Smooth muscle cell (in vitro differentiated cells): Measurements from ENCODE around the gene UQCR11. TPM values are rescaled to one million over a fixed set of nuclear protein-coding genes. Genes with fewer than 3 reads are reported as not detected.

Experiments used
- DNase-seq: peaks from one replicate; lab custom pipeline; 2025; ENCODE audit not compliant: unreplicated experiment; lab: John Stamatoyannopoulos, UW
- H2AFZ ChIP-seq: fragments of 200-600 bp; sonication (generic); 2 replicates; pipeline ENCODE4 v1.6.0; 2016; ENCODE audit warnings: antibody characterized with exemption, low read depth, mild to moderate bottlenecking
- H3F3A ChIP-seq: fragments of 200-600 bp; sonication (generic); 2 replicates; pipeline ENCODE4 v1.6.0; 2017; ENCODE audit warnings: antibody characterized with exemption, low read depth
- H3K27ac ChIP-seq: fragments of 200-600 bp; sonication (generic); 2 replicates; pipeline ENCODE4 v1.5.1; 2016; ENCODE audit warnings: low read depth, mild to moderate bottlenecking
- H3K27me3 ChIP-seq: fragments of 200-600 bp; sonication (generic); 2 replicates; pipeline ENCODE4 v1.6.1; 2016; ENCODE audit warnings: low read depth, mild to moderate bottlenecking
- H3K36me3 ChIP-seq: fragments of 200-600 bp; sonication (generic); 2 replicates; pipeline ENCODE4 v1.5.1; 2016; ENCODE audit warnings: low read depth
- H3K4me1 ChIP-seq: fragments of 200-600 bp; sonication (generic); 2 replicates; pipeline ENCODE4 v1.5.1; 2016; ENCODE audit warnings: low read depth
- H3K4me2 ChIP-seq: fragments of 200-600 bp; sonication (generic); 2 replicates; pipeline ENCODE4 v1.6.0; 2016; ENCODE audit warnings: mild to moderate bottlenecking
- H3K4me3 ChIP-seq: fragments of 200-600 bp; sonication (generic); 2 replicates; pipeline ENCODE4 v1.5.1; 2016; ENCODE audit warnings: mild to moderate bottlenecking
- H3K79me2 ChIP-seq: fragments of 200-600 bp; sonication (generic); 2 replicates; pipeline ENCODE4 v1.6.0; 2016; ENCODE audit warnings: low read depth, mild to moderate bottlenecking
- H3K9ac ChIP-seq: fragments of 200-600 bp; sonication (generic); 2 replicates; pipeline ENCODE4 v1.6.0; 2016; ENCODE audit warnings: low read depth
- H3K9me3 ChIP-seq: fragments of 200-600 bp; sonication (generic); replicated peaks from 2 replicates; pipeline ENCODE4 v1.5.1; 2016; ENCODE audit warnings: low read depth
- H4K20me1 ChIP-seq: fragments of 200-600 bp; sonication (generic); 2 replicates; pipeline ENCODE4 v1.6.0; 2016; ENCODE audit warnings: low read depth
- CTCF ChIP-seq: fragments of 200-600 bp; sonication (generic); IDR thresholded peaks from 2 replicates; pipeline ENCODE4 v1.5.1; 2017; ENCODE audit warnings: borderline replicate concordance, mild to moderate bottlenecking, antibody characterized with exemption; ENCODE audit not compliant: insufficient read depth, poor library complexity, severe bottlenecking
- WGBS: methylation state at CpG from one replicate; pipeline ENCODE4 v1.1.7; 2016; ENCODE audit warnings: low lambda C conversion rate; 5-methylcytosine and 5-hydroxymethylcytosine counted together
- polyA plus RNA-seq: library from polyadenylated mRNA; unstranded; fragments of >200 nt; fragmentation: Nextera tagmentation; extraction: Ambion mirVana; gene quantifications from 2 replicates; pipeline ENCODE4 v1.2.1, GENCODE V29; 2016
- total RNA-seq: library from RNA; depleted of rRNA; stranded (reverse); fragments of >200 nt; gene quantifications from 2 replicates; pipeline ENCODE4 v1.2.3, GENCODE V29; 2014

UQCR11 gene
- total and polyA plus RNA-seq, 2 experiments from 2014 or later: 32.3 to 592 TPM

GRCh38 chr19:1630012-1630411 is 24.8 kb upstream of the UQCR11 start:
- Histone ChIP-seq H3K27me3 (no peaks in the 10 kb centered on the region), H2AFZ (no peak overlapping the region), H3K9ac (no peak overlapping the region), H3K4me3 (no peak overlapping the region), H3K4me2 (no peak overlapping the region), H3K9me3 (no peaks in the 10 kb centered on the region), H3K4me1 (no peaks in the 10 kb centered on the region), H3K79me2 (peaks cover 9% of the 10 kb centered on the region), H3F3A (no peaks in the 10 kb centered on the region), H4K20me1 (peaks cover 65% of the 10 kb centered on the region), H3K36me3 (no peaks in the 10 kb centered on the region), H3K27ac (no peak overlapping the region)
- 97% methylated on average over 20 of the region's 20 CpGs for WGBS
- no peak for DNase-seq
- TF ChIP-seq CTCF: no peak

GRCh38 chr19:1629256-1629808 is 24.1 kb upstream of the UQCR11 start:
- no peaks in the 10 kb centered on the region for H3K27me3 ChIP-seq
- no peaks in the 10 kb centered on the region for H3F3A ChIP-seq
- no peak for DNase-seq
- no peak overlapping the region for H3K4me2 ChIP-seq
- H3K36me3 ChIP-seq: no peaks in the 10 kb centered on the region
- WGBS: 97% methylated on average over 21 of the region's 24 CpGs
- no peak for TF ChIP-seq CTCF
- peaks cover 4% of the 10 kb centered on the region for H3K79me2 ChIP-seq
- no peak overlapping the region for H3K4me3 ChIP-seq
- no peak overlapping the region for H2AFZ ChIP-seq
- peaks cover 61% of the 10 kb centered on the region for H4K20me1 ChIP-seq
- H3K9ac ChIP-seq: no peak overlapping the region
- no peaks in the 10 kb centered on the region for H3K9me3 ChIP-seq
- H3K4me1 ChIP-seq: no peaks in the 10 kb centered on the region
- no peak overlapping the region for H3K27ac ChIP-seq

GRCh38 chr19:1627194-1627593 is 21.9 kb upstream of the UQCR11 start:
- Histone ChIP-seq H3K9me3 (no peaks in the 10 kb centered on the region), H2AFZ (no peak overlapping the region), H3K4me1 (no peaks in the 10 kb centered on the region), H3K27ac (no peak overlapping the region), H3K4me2 (no peak overlapping the region), H3K9ac (no peak overlapping the region), H3K79me2 (no peaks in the 10 kb centered on the region), H3K4me3 (no peak overlapping the region), H3K36me3 (no peaks in the 10 kb centered on the region), H3K27me3 (no peaks in the 10 kb centered on the region), H4K20me1 (peaks cover 40% of the 10 kb centered on the region), H3F3A (no peaks in the 10 kb centered on the region)
- DNase-seq: no peak
- TF ChIP-seq CTCF: no peak
- WGBS: 94% methylated on average over 14 of the region's 17 CpGs

GRCh38 chr19:1626417-1627010 is 21.3 kb upstream of the UQCR11 start:
- Histone ChIP-seq H3K9ac (no peak overlapping the region), H3K27me3 (no peaks in the 10 kb centered on the region), H3K36me3 (no peaks in the 10 kb centered on the region), H3K9me3 (no peaks in the 10 kb centered on the region), H3K4me2 (no peak overlapping the region), H3K4me3 (no peak overlapping the region), H3K27ac (no peak overlapping the region), H3K79me2 (no peaks in the 10 kb centered on the region), H3F3A (no peaks in the 10 kb centered on the region), H3K4me1 (no peaks in the 10 kb centered on the region), H2AFZ (no peak overlapping the region), H4K20me1 (peaks cover 33% of the 10 kb centered on the region)
- no peak for DNase-seq
- no peak for TF ChIP-seq CTCF
- 96% methylated on average over 32 of the region's 32 CpGs for WGBS
